Activated naive CD8-positive, alpha-beta T cell treated with anti-CD3 and anti-CD28 coated beads, Interleukin-2, amount 10 ng/mL, durations not matched to agents 7 days and 5 days (primary cell): ENCODE data around the gene TREX2. TPM values are rescaled to one million over a fixed set of nuclear protein-coding genes. Genes with fewer than 3 reads are reported as not detected.
A peak's percentile ranks its signal among the peaks of the same experiment; 100 is the strongest.
"Not testable (repeated sequence)": the region's sequence is repeated elsewhere in the genome, so short reads cannot be mapped to it uniquely, and the experiment has no call there.

Experiments used
- ATAC-seq: fragments of 150-1000 bp; cut with Tn5 transposase; one replicate; pipeline ENCODE4 v1.10.0; 2021; ENCODE audit warnings: low read depth, moderate library complexity
- POLR2A ChIA-PET: fragments of 350-600 bp; sonication (Branson Sonifier 250); formaldehyde crosslinking; loops from one replicate; lab custom pipeline; 2021; ENCODE audit warnings: antibody characterized with exemption; lab: Charles Lee
- DNase-seq: peaks from one replicate; pipeline ENCODE4 v3.0.0; 2021
- H3K27ac Mint-ChIP-seq: one replicate; pipeline ENCODE4 v1.8.0; 2022; ENCODE audit warnings: mild to moderate bottlenecking, mixed read lengths
- H3K27me3 Mint-ChIP-seq: one replicate; pipeline ENCODE4 v1.8.0; 2022; ENCODE audit warnings: mild to moderate bottlenecking, moderate library complexity, mixed read lengths
- H3K36me3 Mint-ChIP-seq: one replicate; pipeline ENCODE4 v1.8.0; 2021; ENCODE audit warnings: mild to moderate bottlenecking, mixed read lengths
- H3K4me1 Mint-ChIP-seq: one replicate; pipeline ENCODE4 v1.8.0; 2021; ENCODE audit warnings: mixed read lengths
- H3K4me3 Mint-ChIP-seq: one replicate; pipeline ENCODE4 v1.8.0; 2022; ENCODE audit warnings: mild to moderate bottlenecking, moderate library complexity, mixed read lengths
- H3K9me3 Mint-ChIP-seq: one replicate; pipeline ENCODE4 v1.8.0; 2021; ENCODE audit warnings: mixed read lengths
- total RNA-seq, 2 experiments: library from RNA; stranded (reverse); gene quantifications; one replicate each; pipeline ENCODE4 v1.2.3, GENCODE V29; 2021

Gene TREX2
- total RNA-seq, 2 experiments from 2014 or later: 2.2 to 3.1 TPM

DNA sequence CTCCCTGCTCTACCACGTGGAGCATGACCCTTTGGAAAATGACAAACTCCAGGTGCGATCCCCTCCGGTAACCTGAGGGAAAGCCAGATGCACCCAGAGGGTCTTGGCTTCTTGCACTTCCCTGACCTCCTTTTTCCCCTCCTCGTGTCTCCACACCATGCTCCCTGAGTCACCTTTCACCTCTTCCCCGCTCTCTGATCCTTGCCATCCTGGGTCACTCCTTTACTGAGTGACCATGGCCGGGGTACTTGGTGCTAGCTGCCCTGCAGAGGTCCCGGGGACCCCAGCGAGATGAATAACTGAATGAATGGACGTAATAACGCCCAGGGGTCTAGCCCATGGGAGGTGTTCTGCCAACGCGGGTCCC lies 35.0 kb downstream of the TREX2 start:
- peaks cover 7% of the 10 kb centered on the region for H3K4me1 Mint-ChIP-seq
- DNase-seq (no peak), ATAC-seq (no peak)
- POLR2A ChIA-PET: no interaction called here
- H3K27me3 Mint-ChIP-seq: peaks cover 3% of the 10 kb centered on the region
- no peaks in the 10 kb centered on the region for H3K36me3 Mint-ChIP-seq
- peak overlapping the region; percentile 58 for H3K4me3 Mint-ChIP-seq
- H3K9me3 Mint-ChIP-seq: no peaks in the 10 kb centered on the region
- peak overlapping the region; percentile 45 for H3K27ac Mint-ChIP-seq

DNA sequence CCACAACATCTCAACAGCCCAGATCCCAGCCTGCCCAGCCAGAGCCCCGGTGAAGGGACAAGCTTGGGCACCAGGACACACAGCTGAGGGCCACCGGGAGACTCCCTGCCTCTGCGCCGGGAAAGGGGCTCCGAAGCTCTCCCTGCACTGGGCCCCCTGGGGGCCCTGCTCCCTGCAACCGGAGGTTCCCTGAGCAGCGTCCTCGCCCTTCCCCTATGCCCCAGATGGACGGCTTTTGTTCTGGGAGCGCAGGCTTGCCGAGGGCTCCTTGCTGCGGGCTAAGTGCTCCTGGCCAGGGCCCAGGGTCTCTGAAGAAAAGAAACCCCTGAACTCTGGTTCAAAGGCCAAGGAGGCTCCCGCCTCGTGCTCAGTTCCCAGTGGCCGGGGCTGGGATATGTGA lies 35.5 kb downstream of the TREX2 start:
- Mint-ChIP-seq H3K27me3 (peaks cover 3% of the 10 kb centered on the region), H3K4me3 (no peak overlapping the region), H3K36me3 (no peaks in the 10 kb centered on the region), H3K9me3 (no peaks in the 10 kb centered on the region), H3K4me1 (peaks cover 7% of the 10 kb centered on the region), H3K27ac (no peak overlapping the region)
- no peak for ATAC-seq
- DNase-seq: no peak
- POLR2A ChIA-PET: no interaction called here

DNA sequence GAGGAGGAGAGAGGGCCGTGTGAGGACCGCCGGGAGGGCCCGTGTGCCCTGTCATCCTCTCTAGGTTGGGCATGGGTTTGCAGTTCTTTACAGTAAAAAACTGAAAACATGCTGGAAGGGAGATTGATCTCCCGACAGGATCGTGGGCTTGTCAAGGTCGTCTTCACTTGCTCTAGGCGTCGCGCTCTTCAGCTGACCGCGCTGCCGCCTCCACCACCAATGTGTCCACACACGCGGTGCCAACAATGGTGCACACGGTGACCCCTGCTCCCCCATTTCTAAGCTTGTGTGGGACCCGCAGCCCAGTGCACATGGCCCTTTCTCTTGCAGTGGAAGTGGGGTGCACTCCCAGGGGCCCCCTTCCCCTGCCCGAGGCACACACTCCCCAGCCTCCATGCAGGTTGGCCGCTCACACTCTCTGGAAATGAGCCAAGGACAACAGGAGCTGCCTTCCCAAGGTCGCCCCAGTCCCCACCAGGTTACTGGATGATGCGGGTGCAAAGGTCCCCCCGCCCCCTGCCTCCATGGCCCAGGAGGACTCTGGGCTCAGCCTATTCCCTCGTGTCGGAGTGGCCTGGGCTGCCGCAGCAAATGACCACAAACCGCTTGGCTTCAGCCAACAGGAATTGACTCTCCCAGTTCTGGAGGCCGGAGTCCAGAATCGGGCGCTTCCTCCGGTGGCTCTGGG lies 36.3 kb downstream of the TREX2 start:
- Mint-ChIP-seq H3K27me3 (peaks cover 5% of the 10 kb centered on the region), H3K36me3 (no peaks in the 10 kb centered on the region), H3K4me3 (no peak overlapping the region), H3K9me3 (no peaks in the 10 kb centered on the region), H3K4me1 (peaks cover 7% of the 10 kb centered on the region), H3K27ac (no peak overlapping the region)
- POLR2A ChIA-PET: no interaction called here
- DNase-seq: no peak
- no peak for ATAC-seq

DNA sequence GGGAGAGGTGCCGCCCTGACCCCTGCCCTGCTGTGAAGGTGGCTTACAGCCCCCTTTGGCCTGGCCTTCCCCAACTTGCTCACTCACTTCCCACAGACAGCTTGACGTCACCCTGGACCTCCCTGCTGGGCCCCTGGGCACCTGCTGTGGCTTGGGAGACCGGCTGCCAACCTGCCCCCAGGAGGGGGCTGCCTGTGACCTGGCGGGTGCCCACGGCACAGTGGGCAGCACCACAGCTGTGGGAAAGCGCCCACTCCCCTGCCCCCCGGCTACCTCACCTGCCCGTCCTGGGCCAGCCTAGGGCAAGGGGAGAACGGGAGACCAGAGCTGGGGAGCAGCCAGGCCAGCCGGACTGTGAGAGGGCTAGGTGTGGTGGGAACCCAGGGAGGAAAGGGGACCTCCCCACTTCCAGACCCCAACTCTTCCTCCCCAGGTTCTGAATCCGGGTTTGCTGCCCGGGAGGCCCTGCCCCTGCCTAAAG lies 36.9 kb downstream of the TREX2 start:
- peaks cover 7% of the 10 kb centered on the region for H3K4me1 Mint-ChIP-seq
- POLR2A ChIA-PET: no interaction called here
- ATAC-seq (no peak), DNase-seq (no peak)
- H3K36me3 Mint-ChIP-seq: no peaks in the 10 kb centered on the region
- H3K4me3 Mint-ChIP-seq: no peak overlapping the region
- no peaks in the 10 kb centered on the region for H3K9me3 Mint-ChIP-seq
- peaks cover 6% of the 10 kb centered on the region for H3K27me3 Mint-ChIP-seq
- H3K27ac Mint-ChIP-seq: no peak overlapping the region

DNA sequence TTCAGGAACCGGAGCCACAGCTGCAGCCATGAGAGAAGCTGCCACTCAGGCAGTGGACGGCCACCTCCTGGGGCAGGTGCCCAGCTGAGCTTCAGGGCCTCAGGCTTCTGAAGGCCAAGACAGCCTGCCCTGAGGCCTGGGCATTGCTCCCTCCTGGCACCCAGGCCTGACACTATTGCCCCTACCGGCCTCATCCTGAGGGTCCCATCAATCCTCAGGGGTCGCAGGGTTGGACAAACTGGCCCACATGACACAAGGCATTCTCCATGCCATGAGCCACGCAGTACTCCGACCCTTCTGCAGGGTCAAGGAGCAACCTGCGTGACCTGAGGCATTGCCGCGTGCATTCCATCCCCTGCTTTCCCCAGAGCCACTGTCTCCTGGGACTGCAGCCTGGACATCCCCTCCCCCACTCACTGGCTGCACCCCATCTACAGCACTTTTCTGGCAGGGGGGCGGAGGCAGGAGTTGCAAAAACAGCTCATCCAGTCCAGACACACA lies 37.6 kb downstream of the TREX2 start:
- no peaks in the 10 kb centered on the region for H3K36me3 Mint-ChIP-seq
- peaks cover 7% of the 10 kb centered on the region for H3K4me1 Mint-ChIP-seq
- H3K27me3 Mint-ChIP-seq: peaks cover 9% of the 10 kb centered on the region
- H3K9me3 Mint-ChIP-seq: no peaks in the 10 kb centered on the region
- H3K27ac Mint-ChIP-seq: no peak overlapping the region
- H3K4me3 Mint-ChIP-seq: no peak overlapping the region
- POLR2A ChIA-PET: no interaction called here
- ATAC-seq (no peak), DNase-seq (no peak)

DNA sequence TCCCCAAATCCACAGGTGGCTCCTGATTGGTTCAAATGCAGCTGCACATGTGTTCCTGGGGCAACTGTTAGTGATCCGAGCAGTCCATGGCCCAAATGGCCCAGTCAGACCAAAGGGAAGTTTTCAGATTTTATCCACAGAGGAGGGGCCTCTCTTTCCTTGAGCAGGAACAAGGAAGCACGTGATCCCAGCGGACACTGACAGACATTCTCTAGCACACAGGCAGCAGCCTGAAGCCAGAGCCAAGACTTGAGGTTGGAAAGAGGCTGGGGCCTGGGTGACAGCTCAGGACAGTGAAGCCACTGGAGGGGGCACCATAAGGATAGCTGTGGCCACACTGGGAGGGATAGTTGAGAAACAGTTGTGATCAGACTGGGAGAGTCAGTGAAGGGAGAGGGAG lies 38.1 kb downstream of the TREX2 start:
- no peak overlapping the region for H3K4me3 Mint-ChIP-seq
- ATAC-seq (no peak), DNase-seq (no peak)
- H3K4me1 Mint-ChIP-seq: peaks cover 7% of the 10 kb centered on the region
- H3K36me3 Mint-ChIP-seq: no peaks in the 10 kb centered on the region
- POLR2A ChIA-PET: no interaction called here
- H3K27me3 Mint-ChIP-seq: peaks cover 13% of the 10 kb centered on the region
- no peak overlapping the region for H3K27ac Mint-ChIP-seq
- no peaks in the 10 kb centered on the region for H3K9me3 Mint-ChIP-seq

DNA sequence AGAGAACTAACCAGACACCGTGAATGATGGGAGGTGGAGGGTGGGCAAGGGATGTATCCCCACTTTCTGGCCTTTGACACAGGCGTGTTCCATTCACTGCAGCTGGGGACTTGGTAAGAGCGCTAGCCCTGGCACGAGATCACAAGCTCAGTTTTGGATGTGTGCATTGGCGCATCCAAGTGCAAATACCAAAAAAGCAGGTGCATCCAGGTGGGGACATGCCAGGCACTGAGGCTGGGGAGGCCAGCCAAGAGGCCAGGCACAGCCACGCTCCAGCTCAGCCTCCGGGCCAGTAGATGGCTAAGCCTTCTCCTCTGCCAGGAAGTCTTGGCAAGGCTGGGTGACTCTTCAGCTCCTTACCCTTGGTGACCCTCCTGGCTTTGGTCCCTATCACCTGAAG lies 39.0 kb downstream of the TREX2 start:
- peaks cover 12% of the 10 kb centered on the region for H3K27me3 Mint-ChIP-seq
- no peaks in the 10 kb centered on the region for H3K9me3 Mint-ChIP-seq
- DNase-seq (no peak), ATAC-seq (no peak)
- H3K4me3 Mint-ChIP-seq: no peak overlapping the region
- no peak overlapping the region for H3K27ac Mint-ChIP-seq
- POLR2A ChIA-PET: no interaction called here
- no peaks in the 10 kb centered on the region for H3K36me3 Mint-ChIP-seq
- H3K4me1 Mint-ChIP-seq: peaks cover 1% of the 10 kb centered on the region

DNA sequence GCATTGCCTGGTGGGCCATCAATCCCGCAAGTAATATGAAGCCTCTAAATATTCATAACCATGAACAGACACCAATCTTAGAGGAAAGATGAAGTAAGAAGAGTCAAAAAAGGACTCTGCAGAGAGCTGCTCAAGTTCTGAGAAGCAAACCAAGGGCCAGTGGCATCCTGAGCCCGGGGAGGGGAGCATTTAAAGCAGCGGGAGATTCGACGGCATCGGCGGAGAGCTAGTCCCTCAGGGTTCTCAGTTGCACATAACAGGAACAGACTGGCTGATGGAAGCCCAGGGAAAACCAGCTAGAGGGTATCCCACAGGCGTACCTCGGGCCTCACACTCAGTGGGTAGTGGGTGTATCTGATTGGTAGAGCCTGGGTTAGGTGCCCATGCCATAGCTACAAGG lies 39.8 kb downstream of the TREX2 start:
- no peaks in the 10 kb centered on the region for H3K9me3 Mint-ChIP-seq
- no peak for DNase-seq
- no peaks in the 10 kb centered on the region for H3K36me3 Mint-ChIP-seq
- H3K27ac Mint-ChIP-seq: no peak overlapping the region
- POLR2A ChIA-PET: no interaction called here
- no peak overlapping the region for H3K4me3 Mint-ChIP-seq
- no peaks in the 10 kb centered on the region for H3K4me1 Mint-ChIP-seq
- ATAC-seq: no peak
- peaks cover 10% of the 10 kb centered on the region for H3K27me3 Mint-ChIP-seq

DNA sequence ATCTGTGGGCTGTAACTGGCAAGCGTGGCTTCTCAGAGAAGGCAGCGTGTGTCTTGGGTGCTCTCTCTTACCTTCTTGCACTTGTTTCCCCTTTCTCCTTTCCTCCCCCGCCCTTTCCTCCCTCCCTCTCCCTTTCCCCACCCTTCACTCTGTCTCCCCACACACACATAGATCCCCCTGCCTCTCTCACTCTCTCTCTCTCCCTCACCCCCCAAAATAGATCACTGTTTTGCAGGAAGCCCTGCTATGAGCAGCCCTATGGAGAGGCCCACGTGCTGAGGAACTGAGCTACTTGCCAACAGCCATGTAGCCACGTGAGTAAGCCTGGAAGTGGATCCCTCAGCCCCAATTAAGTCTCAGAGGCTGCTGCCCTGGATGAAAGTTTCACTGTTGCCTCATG lies 40.4 kb downstream of the TREX2 start:
- no peaks in the 10 kb centered on the region for H3K9me3 Mint-ChIP-seq
- DNase-seq (no peak), ATAC-seq (no peak)
- H3K4me1 Mint-ChIP-seq: no peaks in the 10 kb centered on the region
- peaks cover 10% of the 10 kb centered on the region for H3K27me3 Mint-ChIP-seq
- no peak overlapping the region for H3K4me3 Mint-ChIP-seq
- H3K36me3 Mint-ChIP-seq: no peaks in the 10 kb centered on the region
- no peak overlapping the region for H3K27ac Mint-ChIP-seq
- POLR2A ChIA-PET: no interaction called here

DNA sequence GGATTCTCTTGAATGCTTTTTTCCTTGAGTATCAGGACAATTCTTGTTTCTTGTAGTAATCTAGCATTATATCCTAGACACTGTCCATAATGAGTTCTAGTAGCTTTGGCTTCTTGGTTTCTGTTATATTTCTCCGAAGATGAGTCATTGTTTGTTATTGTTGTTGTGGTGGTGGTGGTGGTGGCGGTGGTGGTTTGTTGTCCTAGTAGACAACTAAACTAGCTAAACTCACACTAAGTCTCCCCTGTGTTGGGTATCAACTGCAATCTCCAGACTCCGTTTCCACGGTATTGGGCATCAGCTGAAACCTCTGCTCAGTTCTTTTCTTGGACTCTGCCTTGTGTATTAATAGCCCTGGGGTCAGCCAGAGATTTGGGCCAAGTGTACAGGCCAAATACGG lies 41.5 kb downstream of the TREX2 start:
- H3K9me3 Mint-ChIP-seq, H3K4me1 Mint-ChIP-seq, H3K4me3 Mint-ChIP-seq, DNase-seq, ATAC-seq, H3K36me3 Mint-ChIP-seq, H3K27ac Mint-ChIP-seq, POLR2A ChIA-PET: not testable (repeated sequence)
- peaks cover 10% of the 10 kb centered on the region for H3K27me3 Mint-ChIP-seq

DNA sequence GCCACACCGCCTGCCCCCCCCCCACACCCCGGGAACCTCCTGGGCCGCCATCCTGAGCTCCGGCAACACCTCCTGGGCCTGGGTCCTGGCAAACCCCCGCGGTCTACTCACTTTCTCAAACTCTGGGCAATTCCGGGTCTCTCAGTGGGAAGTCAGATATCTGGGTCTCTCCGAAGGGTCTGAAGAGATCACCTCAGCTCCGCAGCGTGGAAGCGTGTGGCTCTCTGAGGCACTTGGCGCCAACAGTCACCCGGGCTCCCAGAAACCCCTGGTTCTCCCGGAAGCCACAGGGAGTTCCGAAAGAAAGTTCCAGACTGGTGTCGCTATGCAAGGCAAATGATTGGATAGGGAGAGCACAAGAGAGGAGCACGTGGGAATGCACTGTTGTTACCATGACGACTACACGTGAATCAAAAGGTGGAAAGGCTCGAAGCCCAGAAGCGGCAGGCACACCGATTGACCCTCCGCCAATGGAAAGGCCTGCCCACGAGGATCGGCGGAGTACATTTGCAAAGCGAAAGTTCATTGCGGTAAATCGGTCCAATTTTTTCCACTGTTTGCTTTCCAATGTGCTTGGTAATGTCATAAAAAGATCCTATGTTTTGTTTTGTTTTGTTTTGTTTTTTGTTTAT lies 44.6 kb downstream of the TREX2 start, which contains the start of gene PNMA6E:
Gene PNMA6E, minus strand, starts transcription at position 218 of the 632 bp plus-strand sequence. CDS start 2,501 bp downstream, outside the sequence.
- H3K27ac Mint-ChIP-seq: no peak within 1 kb of the TSS
- no peaks in the 10 kb centered on the region for H3K9me3 Mint-ChIP-seq
- no peak for DNase-seq
- peaks cover 10% of the 10 kb centered on the region for H3K27me3 Mint-ChIP-seq
- no peak within 1 kb of the TSS for H3K4me3 Mint-ChIP-seq
- POLR2A ChIA-PET: no interaction called here
- H3K36me3 Mint-ChIP-seq: no peaks in the 10 kb centered on the region
- no peak for ATAC-seq
- peaks cover 4% of the 10 kb centered on the region for H3K4me1 Mint-ChIP-seq

DNA sequence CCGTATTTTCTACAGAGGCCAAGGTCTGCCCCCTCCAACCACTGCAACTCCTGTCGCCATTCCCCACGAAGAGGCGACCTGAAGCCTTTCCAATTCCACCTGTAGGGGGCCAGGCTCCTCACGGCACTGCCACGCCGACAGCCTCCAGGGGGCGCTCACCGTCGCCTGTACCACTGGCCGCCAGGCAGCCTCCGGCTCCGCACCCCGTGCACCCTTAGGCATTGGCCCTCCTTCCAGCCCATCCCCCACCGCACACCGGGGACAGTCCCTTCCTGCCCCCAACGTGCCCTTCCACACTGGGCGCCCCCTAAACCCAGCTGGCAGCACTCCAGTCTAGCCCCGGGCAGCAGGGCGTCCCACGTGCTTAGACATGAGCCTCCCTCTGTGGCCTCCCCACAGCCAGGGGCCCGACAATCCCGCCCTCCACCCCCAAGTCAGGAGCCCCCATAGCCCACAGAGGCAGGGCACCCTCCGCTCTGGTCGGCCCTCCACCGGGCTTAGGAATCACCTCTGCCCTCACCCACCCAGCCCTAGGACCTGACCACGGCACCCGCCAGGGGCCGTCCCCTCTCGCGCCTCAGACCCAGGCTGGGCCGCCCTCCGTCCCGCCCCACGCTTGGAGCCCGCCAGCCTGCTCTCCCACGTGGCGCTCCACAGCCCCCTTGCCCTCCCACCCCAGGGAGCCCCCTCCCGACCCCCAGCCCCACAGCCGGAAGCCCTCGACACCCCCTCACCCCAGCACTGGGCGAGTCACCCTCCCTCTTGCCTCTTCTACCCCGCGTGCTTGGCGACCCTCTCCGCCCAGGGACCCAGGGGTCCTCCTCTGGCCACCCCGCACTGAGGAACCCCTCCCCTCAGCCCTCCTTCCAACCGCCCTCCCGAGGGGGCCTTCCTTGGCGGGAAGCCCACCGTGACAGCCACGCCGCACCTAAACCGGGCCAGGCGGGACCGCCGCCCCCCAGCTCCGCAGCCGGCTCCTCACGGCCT lies 45.4 kb downstream of the TREX2 start:
- POLR2A ChIA-PET: no interaction called here
- DNase-seq: peak; percentile 73

DNA sequence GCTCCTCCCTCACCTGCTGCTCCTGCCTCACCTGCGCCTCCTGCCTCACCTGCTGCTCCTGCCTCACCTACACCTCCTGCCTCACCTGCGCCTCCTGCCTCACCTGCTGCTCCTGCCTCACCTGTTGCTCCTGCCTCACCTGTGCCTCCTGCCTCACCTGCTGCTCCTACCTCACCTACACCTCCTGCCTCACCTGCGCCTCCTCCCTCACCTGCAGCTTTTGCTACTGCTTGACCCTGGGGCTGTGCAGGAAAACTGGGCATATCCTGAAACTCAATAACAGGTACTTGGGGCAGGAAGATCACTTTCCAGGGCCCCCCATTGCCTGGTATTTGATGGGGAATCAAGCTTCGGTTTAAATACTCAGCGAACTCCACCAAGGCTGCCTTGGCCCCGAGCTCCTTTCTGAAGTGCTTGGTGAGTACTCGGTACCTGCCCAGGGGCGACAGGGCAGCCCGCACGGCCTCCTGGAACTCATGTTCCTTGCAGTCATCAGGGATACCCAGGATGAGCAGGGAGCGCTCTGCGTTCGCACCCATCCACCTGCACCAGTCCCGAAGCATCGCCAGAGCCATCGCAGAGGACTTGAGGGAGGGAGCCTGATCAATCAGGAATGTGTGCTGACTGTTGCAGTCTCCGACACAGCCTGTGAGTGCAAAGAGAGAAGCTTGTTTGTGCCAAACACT lies 47.4 kb downstream of the TREX2 start:
- POLR2A ChIA-PET: no interaction called here
- Mint-ChIP-seq H3K27ac (no peak overlapping the region), H3K4me3 (no peak overlapping the region), H3K4me1 (peaks cover 4% of the 10 kb centered on the region), H3K27me3 (peaks cover 6% of the 10 kb centered on the region), H3K36me3 (no peaks in the 10 kb centered on the region), H3K9me3 (no peaks in the 10 kb centered on the region)
- ATAC-seq: no peak
- no peak for DNase-seq

More for the DNA sequence above, 45.4 kb downstream of the TREX2 start:
- H3K4me1 Mint-ChIP-seq: peaks cover 4% of the 10 kb centered on the region
- H3K4me3 Mint-ChIP-seq: no peak overlapping the region
- H3K9me3 Mint-ChIP-seq: no peaks in the 10 kb centered on the region
- no peak overlapping the region for H3K27ac Mint-ChIP-seq
- peak; percentile 72 for ATAC-seq
- H3K27me3 Mint-ChIP-seq: peaks cover 10% of the 10 kb centered on the region
- H3K36me3 Mint-ChIP-seq: no peaks in the 10 kb centered on the region
